Coronary artery (tissue), 2 donors: Measurements from ENCODE around the gene SLC35F3.
"Not testable (repeated sequence)": the region's sequence is repeated elsewhere in the genome, so short reads cannot be mapped to it uniquely, and the experiment has no call there.

ENCODE experiments used
- DNase-seq: peaks from one replicate; pipeline ENCODE4 v3.0.0-alpha.2; 2017; ENCODE audit warnings: low spot score
- H3K27ac ChIP-seq, 2 donors: fragments of 200-600 bp; sonication (generic); one replicate each; pipeline ENCODE4 v1.5.1; 2016 to 2019
- H3K4me3 ChIP-seq: fragments of 200-600 bp; sonication (generic); 2 replicates; pipeline ENCODE4 v1.5.1; 2016; ENCODE audit warnings: mild to moderate bottlenecking, moderate library complexity
- CTCF ChIP-seq: fragments of 200-600 bp; sonication (generic); IDR thresholded peaks from one replicate; pipeline ENCODE4 v1.5.1; 2019; ENCODE audit warnings: antibody characterized with exemption

SLC35F3 gene

GRCh38 chr1:234295626-234296025, 391.1 kb downstream of the SLC35F3 start:
- DNase-seq, result no peak
- Histone ChIP-seq H3K4me3 (no peak overlapping the region), H3K27ac (no peak overlapping the region)
- TF ChIP-seq CTCF, result no peak

GRCh38 chr1:234296496-234296895, 392.0 kb downstream of the SLC35F3 start:
- no peak for DNase-seq
- no peak overlapping the region for H3K4me3 ChIP-seq
- no peak for TF ChIP-seq CTCF
- no peak overlapping the region for H3K27ac ChIP-seq

GRCh38 chr1:234297668-234298067, 393.2 kb downstream of the SLC35F3 start:
- no peak for TF ChIP-seq CTCF
- no peak overlapping the region for H3K27ac ChIP-seq

GRCh38 chr1:234300096-234300495, 395.6 kb downstream of the SLC35F3 start:
- no peak overlapping the region for H3K27ac ChIP-seq
- no peak for TF ChIP-seq CTCF
- no peak for DNase-seq
- H3K4me3 ChIP-seq, result no peak overlapping the region

More at GRCh38 chr1:234297668-234298067, 393.2 kb downstream of the SLC35F3 start:
- no peak for DNase-seq
- H3K4me3 ChIP-seq, result no peak overlapping the region

- not testable (repeated sequence) for DNase-seq, H3K4me3 ChIP-seq, H3K27ac ChIP-seq
These were observed 397.2 kb downstream of the SLC35F3 start for GRCh38 chr1:234301663-234302062.

- Histone ChIP-seq H3K4me3 (no peak overlapping the region), H3K27ac (no peak overlapping the region)
- DNase-seq, result no peak
- no peak for TF ChIP-seq CTCF
These were observed 398.0 kb downstream of the SLC35F3 start for GRCh38 chr1:234302354-234302962.

- no peak for TF ChIP-seq CTCF
- Histone ChIP-seq H3K4me3 (no peak overlapping the region), H3K27ac (no peak overlapping the region)
- DNase-seq, result no peak
These were observed 398.8 kb downstream of the SLC35F3 start for GRCh38 chr1:234303231-234303630.
